Cardiac muscle cell (in vitro differentiated cells and primary cell): ENCODE results near the gene KLLN. TPM values are rescaled to one million over a fixed set of nuclear protein-coding genes. Genes with fewer than 3 reads are reported as not detected.
A peak's percentile ranks its signal among the peaks of the same experiment; 100 is the strongest.
"Not testable (repeated sequence)": the region's sequence is repeated elsewhere in the genome, so short reads cannot be mapped to it uniquely, and the experiment has no call there.

Source experiments
- DNase-seq, 2 donors: peaks; one replicate each; pipeline versions ENCODE4 v3.0.0 to v3.0.0-alpha.2; 2010 to 2017; ENCODE audit warnings: low read depth in 1 of 2, low spot score in 1 of 2
- H3K27ac ChIP-seq: fragments of 200-600 bp; sonication (generic); 2 replicates; pipeline ENCODE4 v1.5.1; 2016
- H3K27me3 ChIP-seq: fragments of 200-600 bp; sonication (generic); 2 replicates; pipeline ENCODE4 v1.6.0; 2016; ENCODE audit warnings: control low read depth
- H3K36me3 ChIP-seq: fragments of 200-600 bp; sonication (generic); 2 replicates; pipeline ENCODE4 v1.5.1; 2016; ENCODE audit warnings: control low read depth
- H3K4me1 ChIP-seq: fragments of 200-600 bp; sonication (generic); 2 replicates; pipeline ENCODE4 v1.8.1; 2017; ENCODE audit warnings: low read depth, mild to moderate bottlenecking, mixed run types
- H3K4me3 ChIP-seq: fragments of 200-600 bp; sonication (generic); 2 replicates; pipeline ENCODE4 v1.5.1; 2016; ENCODE audit warnings: mild to moderate bottlenecking
- H3K9me3 ChIP-seq: fragments of 200-600 bp; sonication (generic); 2 replicates; pipeline ENCODE4 v1.5.1; 2017; ENCODE audit warnings: low read depth, mild to moderate bottlenecking, control low read depth
- CTCF ChIP-seq: IDR thresholded peaks from 2 replicates; pipeline ENCODE4 v1.5.1; 2012; ENCODE audit warnings: low read depth, mild to moderate bottlenecking, low read length
- polyA plus RNA-seq: library from polyadenylated mRNA; unstranded; fragments of >200 nt; fragmentation: Nextera tagmentation; extraction: Ambion mirVana; gene quantifications from 2 replicates; pipeline ENCODE4 v1.2.1, GENCODE V29; 2016
- total RNA-seq: library from RNA; depleted of rRNA; stranded (reverse); fragments of >200 nt; gene quantifications from 2 replicates; pipeline ENCODE4 v1.2.3, GENCODE V29; 2016

Gene KLLN
- total and polyA plus RNA-seq, 2 experiments from 2014 or later, result 0.77 to 1.8 TPM

GRCh38 chr10:87841186-87841585, 22.1 kb downstream of the KLLN start:
- Histone ChIP-seq H3K36me3 (no peaks in the 10 kb centered on the region), H3K9me3 (no peaks in the 10 kb centered on the region), H3K27me3 (no peaks in the 10 kb centered on the region), H3K27ac (no peak overlapping the region), H3K4me1 (peaks cover 8% of the 10 kb centered on the region), H3K4me3 (no peak overlapping the region)
- no peak for DNase-seq
- no peak for TF ChIP-seq CTCF

GRCh38 chr10:87838650-87839049, 24.7 kb downstream of the KLLN start:
- no peak for TF ChIP-seq CTCF
- Histone ChIP-seq H3K4me1 (no peaks in the 10 kb centered on the region), H3K4me3 (no peak overlapping the region), H3K27ac (no peak overlapping the region), H3K36me3 (no peaks in the 10 kb centered on the region), H3K9me3 (no peaks in the 10 kb centered on the region), H3K27me3 (no peaks in the 10 kb centered on the region)
- DNase-seq, result no peak

- Histone ChIP-seq H3K27ac (no peak overlapping the region), H3K36me3 (no peaks in the 10 kb centered on the region), H3K4me3 (no peak overlapping the region), H3K9me3 (no peaks in the 10 kb centered on the region), H3K27me3 (no peaks in the 10 kb centered on the region), H3K4me1 (no peaks in the 10 kb centered on the region)
- no peak for DNase-seq
- TF ChIP-seq CTCF, result no peak
Measured at GRCh38 chr10:87837445-87837844, 25.9 kb downstream of the KLLN start.

GRCh38 chr10:87836098-87836497, 27.2 kb downstream of the KLLN start:
- Histone ChIP-seq H3K36me3 (no peaks in the 10 kb centered on the region), H3K27ac (no peak overlapping the region), H3K4me3 (no peak overlapping the region), H3K4me1 (no peaks in the 10 kb centered on the region), H3K9me3 (no peaks in the 10 kb centered on the region), H3K27me3 (no peaks in the 10 kb centered on the region)
- DNase-seq, result no peak
- no peak for TF ChIP-seq CTCF

- H3K9me3 ChIP-seq, result no peaks in the 10 kb centered on the region
- H3K27ac ChIP-seq, result peak overlapping the region; percentile 60
- no peak for DNase-seq
- no peaks in the 10 kb centered on the region for H3K27me3 ChIP-seq
- H3K4me1 ChIP-seq, result peaks cover 11% of the 10 kb centered on the region
- H3K4me3 ChIP-seq, result no peak overlapping the region
- H3K36me3 ChIP-seq, result no peaks in the 10 kb centered on the region
- no peak for TF ChIP-seq CTCF
Measured at GRCh38 chr10:87829986-87830729, 33.2 kb downstream of the KLLN start.

- H3K27ac ChIP-seq, H3K4me3 ChIP-seq, H3K9me3 ChIP-seq, H3K27me3 ChIP-seq, DNase-seq, H3K36me3 ChIP-seq: not testable (repeated sequence)
- H3K4me1 ChIP-seq, result peaks cover 11% of the 10 kb centered on the region
Measured at GRCh38 chr10:87829051-87829450, 34.3 kb downstream of the KLLN start.
